Activated T-cell treated with anti-CD3 and anti-CD28 coated beads, Interleukin-2, amount 50 U/mL, for 1 hour (primary cell): ENCODE data around the gene MEF2D.

Experiments
- DNase-seq: peaks from one replicate; pipeline ENCODE4 v3.0.0-alpha.2; 2020

Gene MEF2D

DNA sequence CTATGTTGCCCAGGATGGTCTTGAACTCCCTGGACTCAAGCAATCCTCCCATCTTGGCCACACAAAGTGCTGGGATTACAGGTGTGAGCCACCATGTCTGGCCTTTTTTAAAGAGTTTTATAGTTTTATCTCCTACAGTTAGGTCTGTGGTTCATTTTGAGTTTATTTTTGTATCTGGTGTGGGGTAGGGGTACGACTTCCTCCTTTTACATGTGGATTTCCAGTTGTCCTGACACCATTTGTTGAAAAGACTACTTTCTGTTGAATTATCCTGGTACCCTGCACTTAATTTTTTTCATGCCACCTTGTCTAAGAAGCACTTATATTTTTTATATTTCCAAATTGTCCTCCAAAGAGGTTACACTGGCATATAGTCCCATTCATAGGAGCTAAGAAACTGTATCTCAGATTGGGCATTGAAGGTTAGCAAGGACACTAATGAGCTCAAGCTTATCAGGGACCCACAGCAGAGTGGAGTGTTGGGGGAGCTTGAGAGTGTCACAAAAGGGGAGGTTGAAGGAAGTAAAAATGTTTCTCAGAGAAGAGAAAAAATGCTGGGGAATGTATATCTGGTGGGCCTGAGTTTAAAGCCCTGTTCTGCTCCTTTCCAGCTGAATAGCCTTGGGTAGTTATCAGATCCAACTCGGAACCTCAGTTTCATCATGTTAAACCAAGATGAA is 23.4 kb upstream of the MEF2D start:
- no peak for DNase-seq

GRCh38 chr1:156522443-156522970 is 21.9 kb upstream of the MEF2D start:
- DNase-seq, result no peak

DNA sequence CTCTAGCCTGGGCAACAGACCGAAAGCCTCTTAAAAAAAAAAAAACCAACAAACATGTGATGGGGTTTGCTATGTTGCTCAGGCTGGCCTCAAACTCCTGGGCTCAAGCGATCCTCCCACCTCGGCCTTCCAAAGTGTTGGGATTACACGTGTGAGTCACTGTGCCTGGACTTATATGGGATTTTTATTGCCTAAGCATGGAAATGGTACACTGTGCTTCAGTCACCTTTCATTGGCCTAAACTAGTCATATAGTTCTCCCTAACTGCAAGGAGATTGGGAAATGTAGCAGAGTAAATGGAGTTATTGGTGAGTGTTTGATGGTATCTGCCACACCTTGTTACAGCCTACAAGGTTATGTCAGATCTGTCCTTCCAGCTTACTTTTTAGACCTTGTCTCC is 17.2 kb upstream of the MEF2D start:
- no peak for DNase-seq

- no peak for DNase-seq
Observed at GRCh38 chr1:156516821-156517220, 16.2 kb upstream of the MEF2D start.

GRCh38 chr1:156515956-156516355 is 15.4 kb upstream of the MEF2D start:
- DNase-seq, result no peak

DNA sequence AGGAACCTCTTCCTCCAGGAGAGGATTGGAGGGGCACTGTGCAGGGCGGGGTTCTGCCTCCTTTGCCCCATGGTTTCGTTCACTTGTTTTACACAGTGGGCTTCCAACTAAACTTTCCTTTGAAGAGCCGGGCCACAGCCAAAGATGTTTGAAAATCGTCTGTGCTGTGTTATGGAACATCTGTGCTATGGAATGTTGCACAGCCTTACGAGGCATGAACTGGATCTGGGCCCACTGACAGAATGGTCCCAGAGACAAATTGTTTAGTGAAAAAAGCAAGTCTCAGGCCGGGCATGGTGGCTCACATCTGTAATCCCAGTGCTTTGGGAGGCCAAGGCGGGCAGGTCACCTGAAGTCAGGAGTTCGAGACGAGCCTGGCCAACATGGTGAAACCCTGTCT is 12.6 kb upstream of the MEF2D start:
- DNase-seq, result no peak

DNA sequence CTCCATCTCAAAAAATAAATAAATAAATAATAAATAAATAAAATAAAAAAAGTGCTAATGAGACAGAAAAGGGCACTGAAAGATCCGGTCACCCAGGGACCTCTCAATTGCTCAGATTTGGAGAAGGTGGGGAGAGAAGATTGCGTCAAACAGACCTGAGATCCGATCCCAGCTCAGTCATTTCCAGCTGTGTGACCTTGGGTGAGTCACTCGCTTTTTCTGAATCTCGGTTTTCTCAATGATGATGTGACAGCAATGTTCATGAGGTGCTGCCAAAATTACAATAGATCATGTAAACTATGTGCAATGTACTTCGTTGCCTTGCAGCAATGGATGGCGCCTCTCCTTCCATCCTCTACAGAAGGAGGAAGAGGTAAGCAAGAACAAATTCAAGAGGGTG is 11.1 kb upstream of the MEF2D start:
- DNase-seq, result no peak

- no peak for DNase-seq
Observed at GRCh38 chr1:156510709-156511108, 10.1 kb upstream of the MEF2D start.

DNA sequence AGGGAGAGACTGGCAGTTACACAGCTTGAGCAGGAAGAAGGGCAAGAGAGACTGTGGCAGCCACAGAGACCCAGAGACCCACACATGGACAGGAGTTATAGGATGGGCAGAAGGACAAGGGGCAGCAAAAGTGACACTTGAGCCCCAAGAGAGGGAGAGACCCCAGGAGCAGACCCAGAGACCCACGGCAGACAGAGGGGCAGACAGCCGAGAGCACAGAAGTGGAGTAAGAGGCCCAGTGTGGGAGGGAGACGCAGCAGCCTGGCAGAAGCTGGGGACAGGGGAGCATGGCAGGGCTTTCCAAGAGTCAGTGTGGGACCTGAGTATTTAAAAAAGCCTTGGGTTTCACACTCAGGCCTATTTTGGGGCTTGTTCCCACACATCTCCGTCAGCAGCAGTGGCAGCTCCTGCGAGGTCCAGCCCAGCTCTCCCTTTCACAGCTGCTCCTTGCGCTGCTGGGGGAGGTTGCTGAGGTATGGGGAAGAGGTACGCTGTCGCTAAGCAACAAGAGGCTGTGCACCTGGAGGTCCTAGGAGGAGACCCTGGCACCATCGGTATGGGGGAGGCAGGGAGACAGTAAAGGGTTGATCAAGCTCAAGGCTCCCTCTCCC is 9.0 kb upstream of the MEF2D start:
- no peak for DNase-seq

- DNase-seq, result no peak
Observed at GRCh38 chr1:156508955-156509234, 8.3 kb upstream of the MEF2D start.

- DNase-seq, result no peak
Observed at GRCh38 chr1:156508205-156508954, 7.8 kb upstream of the MEF2D start.

DNA sequence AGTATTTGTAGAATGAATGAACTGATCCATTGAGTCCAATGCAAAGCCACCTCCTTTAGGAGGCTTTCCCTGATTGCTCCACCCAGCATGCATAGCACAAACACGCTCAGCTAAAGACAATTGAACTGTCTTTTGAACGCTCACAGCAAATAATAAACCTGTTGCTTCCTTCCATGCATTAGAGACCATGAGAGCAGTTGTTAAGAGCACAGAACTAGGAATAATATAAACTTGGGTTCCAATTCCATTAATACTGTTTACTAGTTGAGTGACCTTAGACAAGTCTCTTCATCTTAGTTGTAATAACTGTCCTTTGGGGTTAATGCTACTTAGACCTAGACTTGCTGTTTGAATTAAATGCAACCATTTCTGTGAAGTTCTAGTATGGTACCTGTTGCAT is 5.9 kb upstream of the MEF2D start:
- DNase-seq, result no peak

DNA sequence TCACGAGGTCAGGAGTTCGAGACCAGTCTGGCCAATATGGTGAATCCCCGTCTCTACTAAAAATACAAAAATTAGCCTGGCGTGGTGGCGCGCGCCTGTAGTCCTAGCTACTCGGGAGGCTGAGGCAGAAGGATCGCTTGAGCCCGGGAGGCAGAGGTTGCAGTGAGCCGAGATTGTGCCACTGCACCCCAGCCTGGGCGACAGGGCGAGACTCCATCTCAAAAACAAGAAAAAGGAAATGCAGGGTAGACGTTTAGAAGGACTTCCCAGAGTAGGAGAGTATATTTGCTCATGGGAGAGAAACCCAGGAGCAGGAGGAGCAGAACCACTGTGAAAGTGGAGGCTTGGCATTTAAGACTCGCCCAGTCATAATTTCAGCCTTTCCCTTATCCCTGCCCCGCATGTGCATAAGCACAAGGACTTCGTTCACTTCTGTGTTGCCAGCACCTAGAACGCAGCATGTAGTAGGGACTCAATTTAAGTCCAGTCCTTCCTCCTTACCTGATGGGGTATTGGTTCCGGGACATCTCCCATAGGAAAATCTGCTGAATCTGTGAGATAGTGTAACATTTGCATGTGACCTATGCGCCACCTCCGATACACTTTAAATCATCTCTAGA is 5.2 kb upstream of the MEF2D start:
- DNase-seq, result no peak

GRCh38 chr1:156504821-156505678 is 4.5 kb upstream of the MEF2D start:
- DNase-seq, result peak; percentile 96

GRCh38 chr1:156504438-156504813 is 3.9 kb upstream of the MEF2D start:
- no peak for DNase-seq

GRCh38 chr1:156503698-156504437 is 3.3 kb upstream of the MEF2D start:
- no peak for DNase-seq

DNA sequence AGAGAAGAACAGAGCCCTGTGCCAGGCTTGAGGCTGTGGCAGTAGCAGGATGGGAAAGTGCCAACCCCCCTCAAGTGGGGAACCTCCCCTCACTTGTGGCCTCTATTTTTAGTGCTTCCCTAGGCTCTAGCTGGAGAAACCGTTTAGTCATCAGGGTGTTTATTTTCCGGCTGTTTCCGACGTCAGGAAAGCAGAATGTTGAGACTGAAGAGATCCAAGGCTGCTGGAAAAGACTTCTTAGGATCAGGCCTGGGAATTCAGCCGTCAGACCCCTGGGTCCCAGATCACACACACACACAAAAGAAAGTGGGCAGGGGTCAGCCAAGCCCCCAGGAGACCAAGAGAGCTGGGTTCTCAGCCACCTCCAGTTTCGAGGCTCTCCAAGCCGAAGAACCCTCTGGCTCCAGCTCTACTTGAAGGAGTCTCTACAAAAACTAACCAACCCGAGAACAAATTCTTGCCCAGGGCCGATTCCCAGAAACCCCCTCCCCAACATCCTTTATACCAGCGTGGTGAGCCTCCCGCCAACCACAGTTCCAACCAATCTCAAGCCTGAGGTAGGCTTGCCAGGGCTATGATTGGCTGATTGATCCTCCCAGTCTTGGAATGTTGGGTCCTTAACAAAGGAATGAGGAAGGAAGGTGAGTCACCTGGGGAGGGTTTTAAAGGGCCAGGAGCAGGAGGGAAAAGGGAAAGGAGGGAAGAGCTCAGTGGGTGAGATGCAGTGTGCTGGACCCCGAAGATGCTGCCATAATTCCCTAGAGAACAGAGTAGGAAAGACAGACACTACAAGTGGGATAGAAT is 2.5 kb upstream of the MEF2D start:
- no peak for DNase-seq

GRCh38 chr1:156502391-156502893 is 1.9 kb upstream of the MEF2D start:
- DNase-seq, result no peak

DNA sequence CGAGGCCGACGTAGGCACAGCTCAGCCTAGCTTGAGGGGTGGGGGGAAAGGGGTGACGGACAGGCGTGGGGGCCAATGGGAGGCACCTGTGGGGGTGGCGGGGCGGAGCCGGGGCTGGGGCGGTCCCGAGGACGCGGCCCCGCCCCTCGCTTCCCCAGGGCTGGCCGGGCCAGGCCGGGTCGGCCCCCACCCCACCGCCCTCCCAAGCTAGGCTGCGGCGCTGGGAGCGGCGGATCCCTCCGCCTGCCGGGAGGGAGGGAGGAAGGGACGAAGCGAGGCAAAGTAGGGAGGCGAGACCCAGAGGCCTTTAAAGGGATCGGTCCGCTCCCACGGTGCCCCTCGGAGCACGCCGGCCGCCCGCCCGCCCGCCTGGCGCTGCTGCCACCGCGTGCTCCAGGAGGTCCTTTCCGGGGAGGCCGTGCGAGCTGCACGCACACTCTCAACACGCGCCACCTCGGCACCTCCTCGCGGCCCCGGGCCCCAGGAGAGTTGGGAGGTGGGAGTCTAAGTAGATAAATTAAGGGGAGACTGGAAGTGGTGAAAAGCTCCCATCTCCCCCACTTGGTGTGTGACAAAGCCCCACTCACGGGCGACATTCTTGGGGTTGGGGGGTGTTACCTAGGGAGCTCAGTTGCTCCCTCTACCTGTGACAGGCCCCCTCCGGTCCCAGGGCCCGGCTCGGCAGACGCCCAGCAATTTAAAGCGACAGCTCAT is 375 bp upstream of the MEF2D start:
- peak; percentile 96 for DNase-seq

- no peak for DNase-seq
Observed at GRCh38 chr1:156499842-156500542, 583 bp downstream of the MEF2D start.
